Astrocyte (in vitro differentiated cells and primary cell): ENCODE data around the gene LOC101059915.
"Not testable (repeated sequence)": the region's sequence is repeated elsewhere in the genome, so short reads cannot be mapped to it uniquely, and the experiment has no call there.

Experiments
- CTCF ChIP-seq: IDR thresholded peaks from 2 replicates; pipeline ENCODE4 v1.5.1; 2011; ENCODE audit warnings: low read depth, mild to moderate bottlenecking, inconsistent platforms, low read length, moderate library complexity; ENCODE audit not compliant: insufficient read depth
- EZH2 ChIP-seq: IDR thresholded peaks from 2 replicates; pipeline ENCODE4 v1.6.1; 2012; ENCODE audit warnings: mild to moderate bottlenecking, low read length, inconsistent platforms; ENCODE audit not compliant: insufficient read depth

- not testable (repeated sequence) for TF ChIP-seq CTCF, EZH2
Measured at GRCh38 chrX:71669947-71670346, 2.6 kb downstream of the LOC101059915 start.
